WTC11 (cell line): ENCODE measurements around the gene ATRX.

ENCODE experiments used
- NR3C1 ChIP-seq: sonication (generic); formaldehyde crosslinking; conservative IDR thresholded peaks from 2 replicates; pipeline ENCODE4 v1.8.1; 2023; ENCODE audit warnings: low read depth, mild to moderate bottlenecking, missing genetic modification reagents
- ZNF232 ChIP-seq: sonication (generic); formaldehyde crosslinking; IDR thresholded peaks from 2 replicates; pipeline ENCODE4 v1.8.0; 2022; ENCODE audit warnings: mild to moderate bottlenecking, missing genetic modification reagents
- ZNF416 ChIP-seq: fragments of 250-450 bp; sonication (Bioruptor Pico); IDR thresholded peaks from 2 replicates; pipeline ENCODE4 v1.9.0; 2021; ENCODE audit warnings: mild to moderate bottlenecking, inconsistent platforms
- TF ChIP-seq, protein P1 (sequence below): fragments of 200-600 bp; IDR thresholded peaks from 2 replicates; pipeline ENCODE4 v1.8.0; 2022; ENCODE audit warnings: antibody characterized with exemption
- TF ChIP-seq, protein P2 (sequence below): sonication (generic); formaldehyde crosslinking; IDR thresholded peaks from 2 replicates; pipeline ENCODE4 v1.8.1; 2023; ENCODE audit warnings: mild to moderate bottlenecking, moderate library complexity, missing genetic modification reagents

DNA sequence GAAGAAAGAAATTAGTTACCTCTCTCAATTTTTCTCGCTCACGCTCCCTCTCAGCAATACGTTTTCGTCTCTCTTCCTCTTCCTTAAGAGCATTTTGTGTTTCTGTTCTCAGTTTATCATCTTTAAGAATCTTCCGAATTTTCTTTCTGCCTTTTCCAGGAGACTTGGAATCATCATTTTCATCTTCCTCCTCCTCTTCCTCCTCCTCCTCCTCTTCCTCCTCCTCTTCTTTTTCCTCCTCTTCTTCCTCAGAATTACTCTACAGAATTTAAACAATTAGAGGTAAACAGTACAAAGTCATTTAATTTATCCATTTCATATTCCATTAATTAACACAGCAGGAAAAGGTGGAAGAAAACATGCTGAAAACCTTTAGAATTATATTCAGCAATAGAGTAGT, 133.9 kb downstream of the ATRX start:
- TF ChIP-seq, protein P1, sequence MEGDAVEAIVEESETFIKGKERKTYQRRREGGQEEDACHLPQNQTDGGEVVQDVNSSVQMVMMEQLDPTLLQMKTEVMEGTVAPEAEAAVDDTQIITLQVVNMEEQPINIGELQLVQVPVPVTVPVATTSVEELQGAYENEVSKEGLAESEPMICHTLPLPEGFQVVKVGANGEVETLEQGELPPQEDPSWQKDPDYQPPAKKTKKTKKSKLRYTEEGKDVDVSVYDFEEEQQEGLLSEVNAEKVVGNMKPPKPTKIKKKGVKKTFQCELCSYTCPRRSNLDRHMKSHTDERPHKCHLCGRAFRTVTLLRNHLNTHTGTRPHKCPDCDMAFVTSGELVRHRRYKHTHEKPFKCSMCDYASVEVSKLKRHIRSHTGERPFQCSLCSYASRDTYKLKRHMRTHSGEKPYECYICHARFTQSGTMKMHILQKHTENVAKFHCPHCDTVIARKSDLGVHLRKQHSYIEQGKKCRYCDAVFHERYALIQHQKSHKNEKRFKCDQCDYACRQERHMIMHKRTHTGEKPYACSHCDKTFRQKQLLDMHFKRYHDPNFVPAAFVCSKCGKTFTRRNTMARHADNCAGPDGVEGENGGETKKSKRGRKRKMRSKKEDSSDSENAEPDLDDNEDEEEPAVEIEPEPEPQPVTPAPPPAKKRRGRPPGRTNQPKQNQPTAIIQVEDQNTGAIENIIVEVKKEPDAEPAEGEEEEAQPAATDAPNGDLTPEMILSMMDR = no peak
- TF ChIP-seq, protein P2, sequence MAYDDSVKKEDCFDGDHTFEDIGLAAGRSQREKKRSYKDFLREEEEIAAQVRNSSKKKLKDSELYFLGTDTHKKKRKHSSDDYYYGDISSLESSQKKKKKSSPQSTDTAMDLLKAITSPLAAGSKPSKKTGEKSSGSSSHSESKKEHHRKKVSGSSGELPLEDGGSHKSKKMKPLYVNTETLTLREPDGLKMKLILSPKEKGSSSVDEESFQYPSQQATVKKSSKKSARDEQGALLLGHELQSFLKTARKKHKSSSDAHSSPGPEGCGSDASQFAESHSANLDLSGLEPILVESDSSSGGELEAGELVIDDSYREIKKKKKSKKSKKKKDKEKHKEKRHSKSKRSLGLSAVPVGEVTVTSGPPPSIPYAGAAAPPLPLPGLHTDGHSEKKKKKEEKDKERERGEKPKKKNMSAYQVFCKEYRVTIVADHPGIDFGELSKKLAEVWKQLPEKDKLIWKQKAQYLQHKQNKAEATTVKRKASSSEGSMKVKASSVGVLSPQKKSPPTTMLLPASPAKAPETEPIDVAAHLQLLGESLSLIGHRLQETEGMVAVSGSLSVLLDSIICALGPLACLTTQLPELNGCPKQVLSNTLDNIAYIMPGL (CRISPR knock-in tag) = no peak
- TF ChIP-seq ZNF232 (no peak), ZNF416 (no peak), NR3C1 (CRISPR knock-in tag) (no peak)
